Measurements from ENCODE around the gene COLEC12.

The COLEC12 gene

DNA sequence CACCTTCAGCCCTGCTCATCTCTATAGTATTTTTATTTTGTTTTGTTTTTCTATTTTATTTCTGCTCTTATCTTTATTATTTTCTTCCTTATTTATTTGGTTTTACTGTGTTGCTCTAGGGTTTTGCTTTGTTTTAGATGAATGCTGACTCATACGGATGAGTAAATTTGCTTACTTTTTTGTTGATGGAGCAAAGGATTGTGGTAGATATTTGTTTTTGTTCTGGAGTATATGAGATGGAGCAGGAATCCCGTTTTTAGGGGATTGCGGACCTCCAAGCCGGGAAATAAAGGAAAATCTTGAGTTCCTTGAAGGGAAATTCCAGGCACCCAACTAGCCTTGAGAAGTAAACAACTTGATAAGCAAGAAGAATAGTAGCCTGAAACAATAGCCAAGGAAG, 15.3 kb upstream of the COLEC12 start:
- ChIA-PET POLR2A (no interaction called here), CTCF (interaction anchor here (0.6 to 4.0 kb wide), 2 partner anchors 9 to 100 kb away, joined by 3 to 29 read pairs; no protein-coding TSS in a partner anchor)
- no peak overlapping the region for H3K27ac ChIP-seq (ENCODE audit: insufficient read depth in 1 of 2, low read depth in 1 of 2, low read length in 2 of 2, poor library complexity in 1 of 2, severe bottlenecking in 2 of 2)
- H3K4me1 ChIP-seq (ENCODE audit: control extremely low read depth in 1 of 4, control insufficient read depth in 4 of 4, insufficient read depth in 4 of 4, low read length in 3 of 4) = peaks cover 0 to 24% (median 19%) of the 10 kb centered on the region in 4 experiments
- 72% methylated on average over 4 of the region's 4 CpGs for WGBS (ENCODE audit: insufficient coverage)
- no peaks in the 10 kb centered on the region for H3K36me3 ChIP-seq (ENCODE audit: control insufficient read depth in 4 of 4, insufficient read depth in 4 of 4, low read length in 3 of 4)
- no peaks in the 10 kb centered on the region for H3K27me3 ChIP-seq (replicated peaks in 2 of 5; ENCODE audit: control insufficient read depth in 4 of 5, insufficient read depth in 5 of 5, low read length in 4 of 5)
- H3K4me3 ChIP-seq (ENCODE audit: control insufficient read depth in 1 of 7, extremely low read depth in 1 of 7, insufficient read depth in 4 of 7, low read depth in 2 of 7, low read length in 6 of 7) = no peak overlapping the region
- no peak for DNase-seq
- H3K9me3 ChIP-seq (ENCODE audit: control extremely low read depth in 1 of 5, control insufficient read depth in 4 of 5, insufficient read depth in 2 of 5, low read depth in 1 of 5, low read length in 4 of 5) = peaks cover 0 to 3% (median 0%) of the 10 kb centered on the region in 5 experiments

DNA sequence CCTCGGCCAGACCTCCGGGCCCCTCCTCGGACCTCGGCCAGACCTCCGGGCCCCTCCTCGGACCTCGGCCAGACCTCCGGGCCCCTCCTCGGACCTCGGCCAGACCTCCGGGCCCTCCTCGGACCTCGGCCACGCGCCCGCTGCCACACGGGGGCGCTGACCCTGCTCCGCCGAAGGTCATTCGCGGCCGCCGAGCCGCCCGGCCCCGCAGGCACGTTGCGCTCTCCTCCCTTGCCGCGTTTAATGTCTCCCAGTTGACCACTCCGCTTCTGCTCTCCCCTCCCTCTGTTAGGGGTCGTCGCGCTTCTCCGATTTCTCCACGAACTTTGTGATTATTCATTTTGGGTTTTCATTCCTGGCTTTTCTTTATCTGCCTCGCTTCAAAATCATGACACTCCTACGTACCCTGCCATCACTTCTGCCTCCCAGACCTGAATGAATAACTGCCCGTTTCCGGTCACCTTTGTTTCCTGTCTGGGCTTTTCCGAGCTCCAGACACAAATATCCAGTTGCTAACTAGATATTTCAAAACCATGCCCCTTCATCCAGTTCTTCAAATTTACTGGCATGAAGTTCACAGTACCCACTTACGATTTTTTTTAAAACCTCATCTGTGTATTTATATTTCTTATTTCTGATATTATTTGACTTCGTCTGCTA, 14.8 kb upstream of the COLEC12 start:
- CTCF ChIA-PET = no interaction called here

DNA sequence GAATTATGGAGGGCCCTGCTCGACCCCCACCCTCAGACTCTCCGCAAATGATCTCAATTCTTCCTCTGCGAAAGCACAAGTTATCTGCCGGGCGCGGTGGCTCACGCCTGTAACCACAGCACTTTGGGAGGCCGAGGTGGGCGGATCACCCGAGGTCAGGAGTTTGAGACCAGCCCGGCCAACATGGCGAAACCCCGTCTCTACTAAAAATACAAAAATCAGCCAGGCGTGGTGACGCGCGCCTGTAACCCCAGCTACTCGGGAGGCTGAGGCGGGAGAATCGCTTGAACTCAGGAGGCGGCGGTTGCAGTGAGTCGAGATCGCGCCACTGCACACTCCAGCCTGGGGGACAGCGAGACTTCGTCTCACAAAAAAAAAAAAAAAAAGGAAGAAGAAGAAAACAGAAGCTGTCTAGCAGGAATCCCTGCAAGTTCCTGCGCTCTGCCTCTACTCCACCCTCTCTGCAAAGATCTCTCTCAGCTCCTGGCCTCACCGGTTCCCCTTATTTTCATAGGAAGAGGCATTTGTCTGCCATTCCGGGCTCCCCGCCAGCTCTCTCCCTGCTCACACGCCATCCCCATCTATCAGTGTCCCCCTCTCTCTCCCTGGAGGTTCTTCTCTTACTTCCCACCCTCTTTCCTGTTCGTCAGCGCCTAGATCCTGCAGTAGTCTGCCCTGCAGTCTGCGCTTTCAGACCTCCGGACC, 13.5 kb upstream of the COLEC12 start:
- POLR2A ChIA-PET = no interaction called here
- H3K9me3 ChIP-seq (ENCODE audit: control extremely low read depth in 1 of 5, control insufficient read depth in 4 of 5, insufficient read depth in 2 of 5, low read depth in 1 of 5, low read length in 4 of 5) = peaks cover 0 to 3% (median 0%) of the 10 kb centered on the region in 5 experiments
- no peak overlapping the region for H3K4me3 ChIP-seq (ENCODE audit: control insufficient read depth in 1 of 7, extremely low read depth in 1 of 7, insufficient read depth in 4 of 7, low read depth in 2 of 7, low read length in 6 of 7)
- CTCF ChIA-PET = no interaction called here
- H3K4me1 ChIP-seq (ENCODE audit: control extremely low read depth in 1 of 4, control insufficient read depth in 4 of 4, insufficient read depth in 4 of 4, low read length in 3 of 4) = peaks cover 0 to 11% (median 11%) of the 10 kb centered on the region in 4 experiments
- H3K27ac ChIP-seq (ENCODE audit: insufficient read depth in 1 of 2, low read depth in 1 of 2, low read length in 2 of 2, poor library complexity in 1 of 2, severe bottlenecking in 2 of 2) = no peak overlapping the region
- H3K27me3 ChIP-seq (replicated peaks in 2 of 5; ENCODE audit: control insufficient read depth in 4 of 5, insufficient read depth in 5 of 5, low read length in 4 of 5) = no peaks in the 10 kb centered on the region
- no peaks in the 10 kb centered on the region for H3K36me3 ChIP-seq (ENCODE audit: control insufficient read depth in 4 of 4, insufficient read depth in 4 of 4, low read length in 3 of 4)
- no peak for DNase-seq
- 90% methylated on average over 22 of the region's 36 CpGs for WGBS (ENCODE audit: insufficient coverage)

More for the DNA sequence above, 14.8 kb upstream of the COLEC12 start:
- no peak overlapping the region for H3K27ac ChIP-seq (ENCODE audit: insufficient read depth in 1 of 2, low read depth in 1 of 2, low read length in 2 of 2, poor library complexity in 1 of 2, severe bottlenecking in 2 of 2)
- POLR2A ChIA-PET = no interaction called here
- H3K9me3 ChIP-seq (ENCODE audit: control extremely low read depth in 1 of 5, control insufficient read depth in 4 of 5, insufficient read depth in 2 of 5, low read depth in 1 of 5, low read length in 4 of 5) = peaks cover 0 to 3% (median 0%) of the 10 kb centered on the region in 5 experiments
- no peak overlapping the region for H3K4me3 ChIP-seq (ENCODE audit: control insufficient read depth in 1 of 7, extremely low read depth in 1 of 7, insufficient read depth in 4 of 7, low read depth in 2 of 7, low read length in 6 of 7)
- DNase-seq = no peak
- no peaks in the 10 kb centered on the region for H3K27me3 ChIP-seq (replicated peaks in 2 of 5; ENCODE audit: control insufficient read depth in 4 of 5, insufficient read depth in 5 of 5, low read length in 4 of 5)
- H3K36me3 ChIP-seq (ENCODE audit: control insufficient read depth in 4 of 4, insufficient read depth in 4 of 4, low read length in 3 of 4) = no peaks in the 10 kb centered on the region
- WGBS (ENCODE audit: insufficient coverage) = 72% methylated on average over 29 of the region's 44 CpGs
- peaks cover 0 to 20% (median 18%) of the 10 kb centered on the region in 4 experiments for H3K4me1 ChIP-seq (ENCODE audit: control extremely low read depth in 1 of 4, control insufficient read depth in 4 of 4, insufficient read depth in 4 of 4, low read length in 3 of 4)

DNA sequence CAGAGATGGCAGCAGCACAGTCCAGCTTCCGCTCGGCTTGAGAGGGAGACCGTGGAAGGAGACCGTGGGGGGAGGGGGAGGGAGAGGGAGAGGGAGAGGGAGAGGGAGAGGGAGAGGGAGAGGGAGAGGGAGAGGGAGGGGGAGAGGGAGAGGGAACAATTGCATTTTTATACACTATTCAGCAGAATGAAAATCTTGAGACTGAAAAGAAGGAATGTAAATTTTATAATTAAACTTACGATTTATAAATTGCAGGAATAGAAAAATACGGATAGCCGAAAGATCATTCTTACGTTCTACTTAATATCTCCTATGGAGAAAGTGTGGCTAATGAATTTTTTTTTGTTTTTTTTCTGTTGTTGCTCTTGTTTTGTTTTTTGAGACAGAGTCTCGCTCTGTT, 12.5 kb upstream of the COLEC12 start:
- DNase-seq = no peak
- Histone ChIP-seq H3K27me3 (replicated peaks in 2 of 5; ENCODE audit: control insufficient read depth in 4 of 5, insufficient read depth in 5 of 5, low read length in 4 of 5) (no peaks in the 10 kb centered on the region), H3K36me3 (ENCODE audit: control insufficient read depth in 4 of 4, insufficient read depth in 4 of 4, low read length in 3 of 4) (no peaks in the 10 kb centered on the region), H3K4me3 (ENCODE audit: control insufficient read depth in 1 of 7, extremely low read depth in 1 of 7, insufficient read depth in 4 of 7, low read depth in 2 of 7, low read length in 6 of 7) (no peak overlapping the region), H3K9me3 (ENCODE audit: control extremely low read depth in 1 of 5, control insufficient read depth in 4 of 5, insufficient read depth in 2 of 5, low read depth in 1 of 5, low read length in 4 of 5) (peaks cover 0 to 3% (median 0%) of the 10 kb centered on the region in 5 experiments), H3K27ac (ENCODE audit: insufficient read depth in 1 of 2, low read depth in 1 of 2, low read length in 2 of 2, poor library complexity in 1 of 2, severe bottlenecking in 2 of 2) (no peak overlapping the region), H3K4me1 (ENCODE audit: control extremely low read depth in 1 of 4, control insufficient read depth in 4 of 4, insufficient read depth in 4 of 4, low read length in 3 of 4) (peaks cover 0 to 2% (median under 1%) of the 10 kb centered on the region in 4 experiments)
- ChIA-PET CTCF (no interaction called here), POLR2A (no interaction called here)
- 98% methylated on average over 5 of the region's 9 CpGs for WGBS (ENCODE audit: insufficient coverage)

DNA sequence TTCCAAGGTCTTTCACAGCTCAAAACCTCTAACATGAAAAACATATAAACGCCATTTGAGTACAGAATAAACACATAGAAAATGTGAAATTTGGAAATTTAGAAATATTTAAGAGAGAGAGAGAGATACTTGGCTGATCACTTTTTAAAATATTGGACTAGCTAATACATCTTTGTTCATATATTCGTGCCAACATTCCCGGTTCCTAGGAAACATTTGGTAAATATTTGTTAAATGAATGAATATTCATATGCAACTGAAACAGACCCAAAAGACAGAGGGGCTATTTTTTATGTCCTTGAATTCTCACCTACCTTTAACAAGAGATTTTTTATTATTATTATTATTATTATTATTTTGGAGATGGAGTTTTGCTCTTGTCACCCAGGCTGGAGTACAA, 8.3 kb upstream of the COLEC12 start:
- CTCF ChIA-PET = interaction anchor here (0.6 to 4.9 kb wide), 3 partner anchors 9 to 369 kb away, joined by 3 to 29 read pairs (median 5); no protein-coding TSS in a partner anchor
- H3K36me3 ChIP-seq (ENCODE audit: control insufficient read depth in 4 of 4, insufficient read depth in 4 of 4, low read length in 3 of 4) = no peaks in the 10 kb centered on the region
- H3K4me1 ChIP-seq (ENCODE audit: control extremely low read depth in 1 of 4, control insufficient read depth in 4 of 4, insufficient read depth in 4 of 4, low read length in 3 of 4) = no peaks in the 10 kb centered on the region
- peaks cover 0 to 3% (median 0%) of the 10 kb centered on the region in 5 experiments for H3K9me3 ChIP-seq (ENCODE audit: control extremely low read depth in 1 of 5, control insufficient read depth in 4 of 5, insufficient read depth in 2 of 5, low read depth in 1 of 5, low read length in 4 of 5)
- WGBS (ENCODE audit: insufficient coverage) = no CpG with 5 or more reads among the region's 3 CpGs
- no peak overlapping the region for H3K27ac ChIP-seq (ENCODE audit: insufficient read depth in 1 of 2, low read depth in 1 of 2, low read length in 2 of 2, poor library complexity in 1 of 2, severe bottlenecking in 2 of 2)
- POLR2A ChIA-PET = no interaction called here
- no peaks in the 10 kb centered on the region for H3K27me3 ChIP-seq (replicated peaks in 2 of 5; ENCODE audit: control insufficient read depth in 4 of 5, insufficient read depth in 5 of 5, low read length in 4 of 5)
- DNase-seq = no peak
- H3K4me3 ChIP-seq (ENCODE audit: control insufficient read depth in 1 of 7, extremely low read depth in 1 of 7, insufficient read depth in 4 of 7, low read depth in 2 of 7, low read length in 6 of 7) = no peak overlapping the region

DNA sequence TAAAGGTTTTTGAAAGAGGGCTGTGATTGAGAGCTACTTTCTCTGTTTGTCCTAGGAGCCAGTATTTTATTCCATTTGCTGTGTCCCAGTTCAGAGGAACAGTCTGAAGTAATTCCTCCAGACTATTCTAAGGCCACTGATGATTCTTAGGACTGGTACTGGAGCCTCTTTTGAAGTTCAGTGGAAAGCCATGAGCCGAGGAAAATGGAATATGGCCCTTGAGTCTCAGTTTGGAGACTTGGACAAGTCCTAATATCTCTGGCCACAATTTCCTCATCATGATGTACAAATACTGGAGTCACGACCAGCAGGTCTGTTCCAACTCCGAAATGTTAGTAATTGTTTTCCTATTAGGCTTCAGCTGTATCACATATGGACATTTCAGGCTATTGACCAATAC, 7.1 kb upstream of the COLEC12 start:
- Histone ChIP-seq H3K27ac (ENCODE audit: insufficient read depth in 1 of 2, low read depth in 1 of 2, low read length in 2 of 2, poor library complexity in 1 of 2, severe bottlenecking in 2 of 2) (no peak overlapping the region), H3K36me3 (ENCODE audit: control insufficient read depth in 4 of 4, insufficient read depth in 4 of 4, low read length in 3 of 4) (no peaks in the 10 kb centered on the region), H3K4me1 (ENCODE audit: control extremely low read depth in 1 of 4, control insufficient read depth in 4 of 4, insufficient read depth in 4 of 4, low read length in 3 of 4) (no peaks in the 10 kb centered on the region), H3K9me3 (ENCODE audit: control extremely low read depth in 1 of 5, control insufficient read depth in 4 of 5, insufficient read depth in 2 of 5, low read depth in 1 of 5, low read length in 4 of 5) (peaks cover 0 to under 1% (median 0%) of the 10 kb centered on the region in 5 experiments), H3K4me3 (ENCODE audit: control insufficient read depth in 1 of 7, extremely low read depth in 1 of 7, insufficient read depth in 4 of 7, low read depth in 2 of 7, low read length in 6 of 7) (no peak overlapping the region), H3K27me3 (replicated peaks in 2 of 5; ENCODE audit: control insufficient read depth in 4 of 5, insufficient read depth in 5 of 5, low read length in 4 of 5) (no peaks in the 10 kb centered on the region)
- ChIA-PET CTCF (interaction anchor here (1.1 to 4.9 kb wide), 4 partner anchors 10 to 16 kb away, joined by 3 to 29 read pairs (median 7); no protein-coding TSS in a partner anchor), POLR2A (no interaction called here)
- WGBS (ENCODE audit: insufficient coverage) = 90% methylated on average over 3 of the region's 3 CpGs
- no peak for DNase-seq

DNA sequence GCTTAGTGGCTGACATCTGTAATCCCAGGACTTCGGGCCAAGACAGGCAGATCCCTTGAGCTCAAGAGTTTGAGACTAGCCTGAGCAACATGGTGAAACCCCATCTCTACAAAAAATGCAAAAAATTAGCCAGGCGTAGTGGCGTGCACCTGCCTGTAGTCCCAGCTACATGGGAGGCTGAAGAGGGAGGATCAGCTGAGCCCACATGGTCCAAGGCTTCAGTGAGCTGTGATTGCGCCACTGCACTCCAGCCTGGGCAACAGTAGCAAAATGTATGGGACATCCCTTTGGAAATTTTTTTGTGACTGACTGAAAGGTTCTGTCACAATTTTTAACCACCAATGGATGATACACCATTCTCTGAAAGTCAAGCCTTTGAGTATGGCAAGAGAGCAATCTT, 6.3 kb upstream of the COLEC12 start:
- no peaks in the 10 kb centered on the region for H3K9me3 ChIP-seq (ENCODE audit: control extremely low read depth in 1 of 5, control insufficient read depth in 4 of 5, insufficient read depth in 2 of 5, low read depth in 1 of 5, low read length in 4 of 5)
- no peak overlapping the region for H3K27ac ChIP-seq (ENCODE audit: insufficient read depth in 1 of 2, low read depth in 1 of 2, low read length in 2 of 2, poor library complexity in 1 of 2, severe bottlenecking in 2 of 2)
- 100% methylated on average over 3 of the region's 4 CpGs for WGBS (ENCODE audit: insufficient coverage)
- no peaks in the 10 kb centered on the region for H3K4me1 ChIP-seq (ENCODE audit: control extremely low read depth in 1 of 4, control insufficient read depth in 4 of 4, insufficient read depth in 4 of 4, low read length in 3 of 4)
- H3K27me3 ChIP-seq (replicated peaks in 2 of 5; ENCODE audit: control insufficient read depth in 4 of 5, insufficient read depth in 5 of 5, low read length in 4 of 5) = peaks cover 0 to 1% (median 0%) of the 10 kb centered on the region in 5 experiments
- H3K4me3 ChIP-seq (ENCODE audit: control insufficient read depth in 1 of 7, extremely low read depth in 1 of 7, insufficient read depth in 4 of 7, low read depth in 2 of 7, low read length in 6 of 7) = no peak overlapping the region
- ChIA-PET POLR2A (no interaction called here), CTCF (interaction anchor here (1.7 to 4.9 kb wide), 2 partner anchors 10 to 11 kb away, joined by 9 to 29 read pairs; no protein-coding TSS in a partner anchor)
- no peak for DNase-seq
- no peaks in the 10 kb centered on the region for H3K36me3 ChIP-seq (ENCODE audit: control insufficient read depth in 4 of 4, insufficient read depth in 4 of 4, low read length in 3 of 4)

All from common myeloid progenitor, CD34-positive (primary cell).